ENCODE results near the gene BAIAP2L1. TPM values are rescaled to one million over a fixed set of nuclear protein-coding genes. Genes with fewer than 3 reads are reported as not detected.

The BAIAP2L1 gene
- total RNA-seq, 1 experiment from 2014 or later, result 120 TPM

DNA sequence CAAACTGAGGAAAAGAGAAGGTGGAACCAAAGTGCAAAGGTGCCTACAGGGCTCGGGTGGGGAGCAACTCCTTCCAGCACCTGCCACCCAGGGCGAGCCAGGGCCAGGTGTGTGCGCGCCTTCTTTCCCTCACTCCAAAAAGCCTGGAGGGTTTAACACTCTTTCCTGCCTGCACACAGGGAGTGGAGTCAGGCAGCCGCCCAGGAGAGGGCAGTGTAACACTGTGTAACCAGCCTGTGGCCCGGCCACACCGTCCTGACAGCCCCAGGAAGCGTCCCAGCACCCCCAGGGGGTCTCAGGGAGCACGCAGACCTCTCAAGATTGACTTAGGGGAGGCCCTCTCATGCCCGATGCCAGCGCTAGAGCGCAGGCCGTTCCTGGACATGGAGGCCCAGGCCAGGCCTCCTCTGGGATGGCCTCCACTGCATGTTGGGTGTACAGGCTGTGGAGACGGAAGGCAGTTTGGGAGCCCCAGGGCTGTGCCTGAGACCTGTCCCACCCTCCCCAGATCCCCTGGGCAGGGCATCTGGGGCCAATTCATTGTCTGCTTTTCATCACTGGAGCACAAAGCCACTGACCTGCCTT lies 106.0 kb downstream of the BAIAP2L1 start:
- in situ Hi-C loops (cut with HindIII; ENCODE audit: low pct_unique_long_range_greater_than_20kb, low sequenced_read_pairs), result loop anchor here (25.0 kb wide), 1 partner anchor 92 kb away; no protein-coding TSS in a partner anchor
- Histone ChIP-seq H3K36me3 (ENCODE audit: control insufficient read depth, insufficient read depth, low read length) (peaks cover 6% of the 10 kb centered on the region; the same call in 1 of the 2 replicates), H3K4me1 (ENCODE audit: control insufficient read depth, insufficient read depth, low read length) (peaks cover 46% of the 10 kb centered on the region), H3K4me3 (ENCODE audit: low read depth in 2 of 2, low read length in 2 of 2) (no peak overlapping the region), H3K27ac (ENCODE audit: low read length) (peak overlapping the region; percentile 52), H3K9me3 (ENCODE audit: control insufficient read depth, insufficient read depth, low read depth, low read length) (no peaks in the 10 kb centered on the region), H3K27me3 (ENCODE audit: control insufficient read depth, insufficient read depth, low read length) (no peaks in the 10 kb centered on the region)
- CTCF ChIA-PET, result interaction anchor here (0.9 kb wide), 1 partner anchor 106 kb away, joined by 3 read pairs; the partner anchor contains the start of gene BAIAP2L1
- intact Hi-C loops (cut with micrococcal nuclease; ENCODE audit: unreplicated experiment), result loop anchor here (5.0 kb wide), 2 partner anchors 107 to 547 kb away; partner anchors contain the start of gene BAIAP2L1
- DNase-seq (ENCODE audit: low read depth, low spot score) (no peak), ATAC-seq (peak; percentile 79)
- POLR2A ChIA-PET, result interaction anchor here (0.7 kb wide), 1 partner anchor 77 kb away, joined by 5 read pairs; no protein-coding TSS in a partner anchor
- BruUV-seq (replicated peaks), result no TSS peak
- TF ChIP-seq TCF7L2 (IDR thresholded peaks at IDR 0.05; ENCODE audit: low read depth, low read length) (no peak), SIN3A (IDR thresholded peaks at IDR 0.05; ENCODE audit: borderline replicate concordance, insufficient read depth, low read depth, low read length) (peak; percentile 28; the same call in 1 of the 2 replicates), POLR2AphosphoS5 (IDR thresholded peaks at IDR 0.05; ENCODE audit: low read depth, low read length) (peak; percentile 42)
- TF ChIP-seq, protein P1, sequence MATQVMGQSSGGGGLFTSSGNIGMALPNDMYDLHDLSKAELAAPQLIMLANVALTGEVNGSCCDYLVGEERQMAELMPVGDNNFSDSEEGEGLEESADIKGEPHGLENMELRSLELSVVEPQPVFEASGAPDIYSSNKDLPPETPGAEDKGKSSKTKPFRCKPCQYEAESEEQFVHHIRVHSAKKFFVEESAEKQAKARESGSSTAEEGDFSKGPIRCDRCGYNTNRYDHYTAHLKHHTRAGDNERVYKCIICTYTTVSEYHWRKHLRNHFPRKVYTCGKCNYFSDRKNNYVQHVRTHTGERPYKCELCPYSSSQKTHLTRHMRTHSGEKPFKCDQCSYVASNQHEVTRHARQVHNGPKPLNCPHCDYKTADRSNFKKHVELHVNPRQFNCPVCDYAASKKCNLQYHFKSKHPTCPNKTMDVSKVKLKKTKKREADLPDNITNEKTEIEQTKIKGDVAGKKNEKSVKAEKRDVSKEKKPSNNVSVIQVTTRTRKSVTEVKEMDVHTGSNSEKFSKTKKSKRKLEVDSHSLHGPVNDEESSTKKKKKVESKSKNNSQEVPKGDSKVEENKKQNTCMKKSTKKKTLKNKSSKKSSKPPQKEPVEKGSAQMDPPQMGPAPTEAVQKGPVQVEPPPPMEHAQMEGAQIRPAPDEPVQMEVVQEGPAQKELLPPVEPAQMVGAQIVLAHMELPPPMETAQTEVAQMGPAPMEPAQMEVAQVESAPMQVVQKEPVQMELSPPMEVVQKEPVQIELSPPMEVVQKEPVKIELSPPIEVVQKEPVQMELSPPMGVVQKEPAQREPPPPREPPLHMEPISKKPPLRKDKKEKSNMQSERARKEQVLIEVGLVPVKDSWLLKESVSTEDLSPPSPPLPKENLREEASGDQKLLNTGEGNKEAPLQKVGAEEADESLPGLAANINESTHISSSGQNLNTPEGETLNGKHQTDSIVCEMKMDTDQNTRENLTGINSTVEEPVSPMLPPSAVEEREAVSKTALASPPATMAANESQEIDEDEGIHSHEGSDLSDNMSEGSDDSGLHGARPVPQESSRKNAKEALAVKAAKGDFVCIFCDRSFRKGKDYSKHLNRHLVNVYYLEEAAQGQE (IDR thresholded peaks at IDR 0.05; ENCODE audit: insufficient read depth in 1 of 2, low read depth in 2 of 2, low read length in 1 of 2), result no peak
- TF ChIP-seq, protein P2, sequence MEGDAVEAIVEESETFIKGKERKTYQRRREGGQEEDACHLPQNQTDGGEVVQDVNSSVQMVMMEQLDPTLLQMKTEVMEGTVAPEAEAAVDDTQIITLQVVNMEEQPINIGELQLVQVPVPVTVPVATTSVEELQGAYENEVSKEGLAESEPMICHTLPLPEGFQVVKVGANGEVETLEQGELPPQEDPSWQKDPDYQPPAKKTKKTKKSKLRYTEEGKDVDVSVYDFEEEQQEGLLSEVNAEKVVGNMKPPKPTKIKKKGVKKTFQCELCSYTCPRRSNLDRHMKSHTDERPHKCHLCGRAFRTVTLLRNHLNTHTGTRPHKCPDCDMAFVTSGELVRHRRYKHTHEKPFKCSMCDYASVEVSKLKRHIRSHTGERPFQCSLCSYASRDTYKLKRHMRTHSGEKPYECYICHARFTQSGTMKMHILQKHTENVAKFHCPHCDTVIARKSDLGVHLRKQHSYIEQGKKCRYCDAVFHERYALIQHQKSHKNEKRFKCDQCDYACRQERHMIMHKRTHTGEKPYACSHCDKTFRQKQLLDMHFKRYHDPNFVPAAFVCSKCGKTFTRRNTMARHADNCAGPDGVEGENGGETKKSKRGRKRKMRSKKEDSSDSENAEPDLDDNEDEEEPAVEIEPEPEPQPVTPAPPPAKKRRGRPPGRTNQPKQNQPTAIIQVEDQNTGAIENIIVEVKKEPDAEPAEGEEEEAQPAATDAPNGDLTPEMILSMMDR (IDR thresholded peaks at IDR 0.05), result peak; percentile 90

DNA sequence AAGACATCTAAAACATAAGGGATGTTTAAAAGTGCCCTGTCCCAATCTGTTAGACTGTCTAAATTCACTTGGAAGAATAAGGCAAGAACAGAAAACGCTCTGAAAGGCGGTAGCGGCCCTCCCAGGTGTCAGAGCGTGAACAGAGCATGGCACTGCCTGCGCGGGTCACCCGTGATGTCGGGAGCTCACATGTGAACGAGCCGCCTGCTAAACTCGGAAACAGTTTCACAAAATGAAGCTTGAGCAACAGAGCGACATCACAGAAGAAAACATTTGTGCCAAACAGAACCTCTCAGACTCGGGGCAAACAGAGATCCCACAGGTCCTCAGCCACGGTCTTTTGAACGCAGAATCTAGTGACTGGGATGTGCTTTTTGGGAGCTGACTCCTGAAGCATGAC lies 106.6 kb downstream of the BAIAP2L1 start:
- BruUV-seq (replicated peaks), result no TSS peak
- in situ Hi-C loops (cut with HindIII; ENCODE audit: low pct_unique_long_range_greater_than_20kb, low sequenced_read_pairs) (loop anchor here (25.0 kb wide), 1 partner anchor 93 kb away; no protein-coding TSS in a partner anchor), intact Hi-C loops (cut with micrococcal nuclease; ENCODE audit: unreplicated experiment) (no loop called here)
- no peaks in the 10 kb centered on the region for H3K27me3 ChIP-seq (ENCODE audit: control insufficient read depth, insufficient read depth, low read length)
- TF ChIP-seq, protein P1 (IDR thresholded peaks at IDR 0.05; ENCODE audit: insufficient read depth in 1 of 2, low read depth in 2 of 2, low read length in 1 of 2), result no peak
- TF ChIP-seq SIN3A (IDR thresholded peaks at IDR 0.05; ENCODE audit: borderline replicate concordance, insufficient read depth, low read depth, low read length), result no peak
- H3K27ac ChIP-seq (ENCODE audit: low read length), result peak overlapping the region; percentile 52; the same call in 1 of the 2 replicates
- ChIA-PET CTCF (interaction anchor here (0.6 to 0.9 kb wide), 2 partner anchors 107 to 136 kb away, joined by 3 read pairs; partner anchors contain the start of gene BAIAP2L1), POLR2A (interaction anchor here (0.7 kb wide), 1 partner anchor 78 kb away, joined by 5 read pairs; no protein-coding TSS in a partner anchor)
- no peaks in the 10 kb centered on the region for H3K9me3 ChIP-seq (ENCODE audit: control insufficient read depth, insufficient read depth, low read depth, low read length)
- ATAC-seq (no peak), DNase-seq (ENCODE audit: low read depth, low spot score) (no peak)
- peaks cover 6% of the 10 kb centered on the region; the same call in 1 of the 2 replicates for H3K36me3 ChIP-seq (ENCODE audit: control insufficient read depth, insufficient read depth, low read length)
- H3K4me3 ChIP-seq (ENCODE audit: low read depth in 2 of 2, low read length in 2 of 2), result no peak overlapping the region
- H3K4me1 ChIP-seq (ENCODE audit: control insufficient read depth, insufficient read depth, low read length), result peaks cover 51% of the 10 kb centered on the region

Measured in Panc1 (cell line).